Embryonic facial prominence (tissue), 1 donor: ENCODE data around the gene SHTN1.

ENCODE experiments used
- DNase-seq: peaks from one replicate; pipeline ENCODE4 v3.0.0-alpha.2; 2016; ENCODE audit errors: extremely low spot score

The SHTN1 gene

DNA sequence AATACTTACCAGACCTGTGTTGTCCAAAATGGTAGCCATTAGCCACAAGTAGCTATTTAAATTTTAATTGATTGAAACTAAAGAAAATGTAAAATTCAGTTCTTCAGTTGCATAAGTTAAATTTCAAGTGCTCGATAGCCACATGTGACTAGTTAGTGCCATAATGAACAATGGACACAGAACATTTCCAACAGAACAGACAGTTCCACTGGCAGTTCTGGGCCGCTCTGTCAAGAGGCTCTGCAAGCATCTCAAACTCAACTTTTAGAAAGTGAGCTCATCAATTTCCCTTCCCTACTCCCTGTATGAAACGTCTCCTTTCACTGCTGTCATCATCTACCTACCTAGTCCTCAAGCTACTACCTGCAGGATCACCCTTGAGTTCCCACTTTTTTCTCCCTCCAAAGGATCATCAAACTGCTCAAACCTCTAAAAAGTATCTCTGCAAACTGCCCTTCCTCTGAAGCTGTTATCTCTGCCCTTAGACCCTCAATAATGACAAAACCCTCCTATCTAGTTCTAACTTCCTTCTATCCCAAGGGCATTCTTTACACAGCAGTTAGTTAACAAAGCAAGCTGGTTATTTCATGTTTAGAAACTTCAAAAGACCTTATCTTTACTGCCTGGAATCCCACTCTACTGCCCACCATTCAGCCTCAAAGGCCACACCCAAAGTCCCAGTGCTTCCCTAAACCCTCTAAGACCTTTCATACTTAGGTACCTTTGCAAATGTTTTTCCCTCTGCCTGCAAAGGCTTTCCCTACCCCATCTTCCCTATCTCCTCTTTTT, 20.6 kb downstream of the SHTN1 start:
- no peak for DNase-seq

DNA sequence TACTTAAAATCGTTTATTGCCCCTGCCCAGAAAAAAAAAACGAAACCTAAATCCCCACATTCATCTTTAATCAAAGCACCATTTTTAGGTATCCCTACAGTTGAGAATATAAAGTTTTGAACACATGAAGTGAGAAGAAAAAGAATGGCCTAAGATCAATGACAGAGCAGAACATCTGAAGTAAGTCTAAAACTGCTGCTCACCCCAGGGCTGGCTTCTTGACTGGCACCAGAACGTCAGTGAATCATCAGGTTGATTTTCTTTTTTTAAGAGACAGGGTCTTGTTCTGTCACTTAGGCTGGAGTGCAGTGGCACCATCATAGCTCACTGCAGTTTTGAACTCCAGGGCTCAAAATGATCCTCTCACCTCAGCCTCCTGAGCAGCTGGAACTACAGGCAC, 24.9 kb downstream of the SHTN1 start:
- no peak for DNase-seq

DNA sequence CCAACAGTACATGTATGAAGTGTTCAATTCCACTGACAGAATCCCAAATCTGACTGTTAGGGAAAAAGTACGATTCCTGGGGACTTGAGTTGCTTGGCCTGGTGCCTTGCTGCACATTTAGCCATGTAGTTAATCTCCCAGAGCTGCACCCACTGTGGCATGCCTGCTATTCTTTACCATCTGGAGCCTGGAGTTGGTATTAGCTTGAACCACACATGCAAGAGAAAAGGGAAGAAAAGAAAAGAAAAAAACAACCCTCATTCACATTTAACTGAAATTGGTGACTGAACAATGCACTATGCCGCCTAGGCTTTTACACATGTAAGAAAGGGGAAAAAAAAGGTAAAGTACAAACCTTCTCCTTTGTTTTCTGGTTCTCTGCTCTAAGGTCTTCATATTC, 26.1 kb downstream of the SHTN1 start:
- no peak for DNase-seq

DNA sequence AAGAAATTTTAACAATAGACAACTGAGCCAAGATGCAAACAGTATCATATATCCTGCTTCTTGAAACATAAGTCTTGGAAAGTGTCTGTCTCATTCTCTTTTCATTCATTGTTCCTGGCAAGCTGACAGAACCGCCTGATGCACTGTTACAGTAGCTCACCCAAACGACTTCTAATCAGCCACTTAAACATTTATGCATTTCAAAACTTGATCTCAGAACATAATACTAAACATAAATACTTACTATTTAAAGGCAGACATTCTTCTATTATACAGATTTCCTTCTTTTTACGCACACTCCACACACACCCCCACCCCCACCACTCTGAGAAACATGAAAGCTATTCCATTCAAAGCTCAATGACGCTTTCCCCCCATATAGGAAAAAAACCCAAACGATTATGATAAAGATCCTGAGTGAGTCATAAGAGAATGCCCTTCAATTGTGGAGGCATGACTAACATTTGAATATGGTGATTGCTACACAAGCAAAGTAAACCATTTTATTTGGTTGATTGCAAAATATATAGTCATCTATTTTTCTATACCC, 30.5 kb downstream of the SHTN1 start:
- DNase-seq, result no peak

DNA sequence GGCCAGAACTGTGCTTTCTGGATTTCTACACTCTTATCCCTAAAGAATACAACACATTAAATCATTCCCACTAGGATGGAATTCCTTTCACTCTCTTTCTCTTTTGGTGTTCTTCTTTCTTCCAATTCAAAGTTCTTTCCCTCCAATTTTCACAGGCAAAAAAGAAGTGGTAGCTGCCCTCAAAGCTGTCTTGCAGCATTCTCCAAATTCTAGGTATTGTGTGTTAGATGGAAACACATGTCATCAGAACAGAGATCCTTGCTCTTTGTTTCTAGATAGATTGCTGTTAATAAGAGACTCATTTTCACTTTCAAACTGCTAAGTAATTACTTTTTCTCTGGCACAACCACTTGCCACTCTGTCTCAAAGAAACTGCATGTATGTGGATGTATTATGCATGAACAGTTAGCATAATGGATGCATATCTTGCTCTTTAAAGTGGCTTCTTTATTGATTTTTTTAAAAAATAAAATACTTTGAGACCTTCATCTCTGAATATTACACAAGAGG, 31.0 kb downstream of the SHTN1 start:
- no peak for DNase-seq

DNA sequence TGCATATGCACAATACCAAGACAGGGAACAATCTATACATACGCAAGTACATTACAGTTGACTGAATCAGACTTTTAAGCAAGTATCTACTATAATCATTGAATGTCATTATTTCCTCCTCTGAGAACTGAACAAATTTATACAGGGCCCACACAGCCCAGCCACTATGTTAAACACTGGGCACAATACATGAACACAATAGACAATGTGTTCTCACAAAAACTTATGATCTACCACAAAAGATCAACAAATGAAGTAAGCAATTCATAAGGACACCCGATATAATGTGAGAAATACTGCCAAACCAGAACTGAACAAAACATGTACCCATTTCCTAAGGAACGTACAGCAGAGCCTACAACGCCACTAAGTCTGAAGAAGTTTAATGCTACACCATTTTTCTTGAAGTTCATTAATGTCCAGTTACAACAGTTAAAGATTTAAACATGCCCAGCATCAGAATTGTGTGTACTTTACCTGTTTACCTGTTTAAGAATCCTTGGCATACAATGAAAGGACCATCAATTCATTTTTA, 31.5 kb downstream of the SHTN1 start:
- DNase-seq, result no peak

DNA sequence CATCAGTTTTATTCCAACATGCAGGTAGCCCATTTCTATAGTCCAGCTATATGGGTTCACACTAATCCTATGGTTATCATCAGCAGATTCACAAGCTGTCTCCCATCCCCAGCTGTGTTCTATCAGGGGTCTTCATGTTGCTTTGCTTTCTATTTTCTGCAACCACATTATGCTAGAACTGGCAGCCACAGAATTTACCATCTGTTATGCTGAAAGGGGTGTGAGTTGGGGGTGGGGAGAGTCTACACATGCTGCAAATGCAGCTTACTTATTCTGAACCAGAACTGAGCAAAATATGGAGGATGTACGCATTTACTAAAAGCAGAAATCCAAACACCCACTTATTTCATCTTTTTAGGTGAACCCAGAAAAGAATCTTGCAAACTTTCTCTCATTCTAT, 32.9 kb downstream of the SHTN1 start:
- DNase-seq, result no peak

DNA sequence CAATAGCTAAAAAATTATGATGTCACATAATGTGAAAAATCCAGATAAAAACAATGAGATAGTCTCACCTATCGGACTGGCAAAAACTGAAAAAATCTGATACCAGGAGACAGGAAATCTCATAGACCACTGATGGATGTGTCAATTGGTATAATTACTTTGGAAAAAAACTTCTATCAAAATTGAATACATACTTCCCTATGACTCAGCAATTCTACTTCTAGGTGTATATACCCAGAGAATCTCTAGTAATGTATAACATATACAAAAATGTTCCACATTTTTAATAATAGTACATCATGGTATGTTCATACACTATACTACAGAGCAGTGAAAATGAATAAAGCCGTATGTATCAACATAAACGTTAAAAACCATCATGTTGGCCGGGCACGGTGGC, 34.9 kb downstream of the SHTN1 start:
- DNase-seq, result no peak

DNA sequence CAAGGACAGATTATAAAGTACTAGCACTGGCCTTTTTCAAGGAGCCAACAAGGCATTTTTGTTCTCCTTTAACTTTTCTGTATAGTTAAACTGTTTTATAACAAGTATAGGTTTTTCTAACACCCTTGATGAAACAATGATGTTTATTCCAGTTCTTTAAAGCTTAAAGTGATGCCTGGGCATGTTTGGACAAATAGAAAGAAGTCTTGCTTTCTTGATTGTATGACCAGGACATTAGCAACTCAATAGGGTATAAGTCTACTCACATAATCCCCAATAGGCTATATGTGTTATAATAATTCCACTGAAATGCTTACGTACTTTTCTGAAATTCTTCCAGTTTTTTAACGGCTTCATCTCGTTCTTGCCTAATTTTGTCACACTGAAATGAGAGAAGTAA, 36.7 kb downstream of the SHTN1 start:
- no peak for DNase-seq

DNA sequence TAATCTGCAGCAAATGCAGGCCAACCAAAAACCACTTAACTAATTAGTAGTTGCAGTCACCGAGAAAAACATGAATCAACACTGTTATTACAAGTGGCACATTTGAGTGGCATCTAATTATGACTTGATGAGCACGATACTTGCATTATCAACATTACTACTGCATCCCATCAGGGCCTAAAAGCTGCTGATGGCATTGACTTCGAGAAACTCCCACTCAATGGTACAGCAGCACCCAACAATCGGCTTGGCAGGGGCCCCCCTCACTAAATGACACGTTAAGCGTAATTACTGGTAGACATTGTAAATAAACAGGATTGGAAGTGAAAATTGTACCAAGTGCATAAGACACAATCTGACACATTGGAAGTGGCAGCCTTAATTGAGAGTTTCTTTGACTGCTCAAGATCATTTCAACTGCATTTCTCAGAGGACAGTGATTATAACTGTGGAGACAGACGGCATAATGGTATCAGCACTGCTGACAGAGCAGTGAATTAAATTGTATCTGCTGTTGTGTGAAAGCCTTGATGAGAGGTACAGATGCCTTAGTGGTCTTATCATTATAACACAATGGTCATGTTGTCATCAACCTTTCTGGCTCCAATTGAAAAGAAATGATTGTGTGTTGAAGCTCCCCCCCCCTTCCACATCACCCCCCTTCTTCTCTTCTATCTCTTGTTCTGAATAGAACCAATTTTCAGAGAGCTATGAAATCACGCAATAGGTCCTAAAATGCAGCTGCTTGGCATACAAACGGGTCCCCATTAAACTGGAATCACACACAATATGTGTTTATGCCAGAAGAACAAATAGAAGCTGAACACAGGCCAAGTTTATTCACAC, 43.4 kb downstream of the SHTN1 start:
- no peak for DNase-seq

DNA sequence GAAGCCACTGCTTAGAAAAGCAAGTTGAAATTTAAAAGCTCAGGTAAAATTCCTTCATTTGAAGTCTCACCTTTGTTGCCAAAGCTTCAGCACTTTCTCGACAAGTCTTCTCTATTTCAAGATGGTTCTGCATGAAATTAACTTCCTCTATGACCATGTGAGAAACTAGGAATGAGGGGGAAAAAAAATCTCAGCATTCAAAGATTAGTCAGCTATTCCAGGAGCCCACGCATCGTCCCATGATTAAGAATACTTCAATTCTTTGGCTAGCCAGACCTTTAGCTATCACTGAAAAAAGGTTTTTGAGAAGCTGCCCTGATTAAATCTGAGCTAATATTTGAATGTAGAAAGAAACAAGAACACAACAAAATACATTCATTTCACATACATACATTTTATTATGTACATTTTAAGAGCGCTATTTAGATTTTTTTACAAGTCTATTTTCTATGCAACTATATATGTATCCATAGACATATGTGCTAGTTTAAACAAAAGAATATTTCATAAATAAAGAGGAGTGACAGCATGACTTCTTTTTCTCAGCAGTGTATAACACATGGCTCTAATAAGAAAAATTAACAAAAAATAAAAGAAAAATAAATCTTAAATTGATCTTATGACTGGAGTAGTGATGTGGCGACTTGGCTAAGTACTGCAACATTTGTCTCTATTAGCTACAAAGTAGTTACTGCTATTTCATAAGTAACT, 44.8 kb downstream of the SHTN1 start:
- DNase-seq, result no peak

DNA sequence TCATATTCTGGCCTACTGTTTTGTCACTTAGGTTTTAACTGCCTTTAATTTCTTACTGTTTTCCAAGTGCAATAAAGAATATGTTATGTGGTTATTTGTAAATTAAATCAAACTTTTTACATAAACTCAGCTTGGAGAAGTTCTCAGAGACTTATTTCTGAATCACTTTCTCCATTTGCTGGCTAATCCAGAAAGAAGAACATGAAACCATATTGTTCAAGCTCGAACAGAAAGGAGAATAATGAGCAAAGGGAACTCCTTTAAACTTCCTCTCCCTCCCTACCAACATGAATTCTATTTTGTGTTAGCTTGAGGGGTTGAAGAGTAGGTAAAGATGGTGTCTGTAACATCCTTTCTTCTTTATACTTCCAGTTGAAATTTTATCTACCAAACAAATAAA, 52.3 kb downstream of the SHTN1 start:
- no peak for DNase-seq

DNA sequence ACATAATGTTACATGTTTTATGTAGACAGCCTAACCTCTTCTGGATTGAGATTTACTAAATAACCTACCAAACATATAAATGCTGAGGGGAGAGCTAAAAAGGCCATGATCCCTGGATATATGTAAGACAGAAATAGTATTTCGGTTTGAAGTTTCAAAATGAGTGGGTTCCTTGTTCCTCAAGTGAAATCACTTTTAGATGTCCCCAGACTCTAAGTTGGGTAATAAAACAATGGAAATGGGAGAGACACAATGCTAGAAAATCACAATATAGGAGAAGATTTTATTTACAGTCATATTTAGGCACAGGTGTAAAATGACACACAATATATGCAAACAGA, 56.5 kb downstream of the SHTN1 start:
- no peak for DNase-seq

DNA sequence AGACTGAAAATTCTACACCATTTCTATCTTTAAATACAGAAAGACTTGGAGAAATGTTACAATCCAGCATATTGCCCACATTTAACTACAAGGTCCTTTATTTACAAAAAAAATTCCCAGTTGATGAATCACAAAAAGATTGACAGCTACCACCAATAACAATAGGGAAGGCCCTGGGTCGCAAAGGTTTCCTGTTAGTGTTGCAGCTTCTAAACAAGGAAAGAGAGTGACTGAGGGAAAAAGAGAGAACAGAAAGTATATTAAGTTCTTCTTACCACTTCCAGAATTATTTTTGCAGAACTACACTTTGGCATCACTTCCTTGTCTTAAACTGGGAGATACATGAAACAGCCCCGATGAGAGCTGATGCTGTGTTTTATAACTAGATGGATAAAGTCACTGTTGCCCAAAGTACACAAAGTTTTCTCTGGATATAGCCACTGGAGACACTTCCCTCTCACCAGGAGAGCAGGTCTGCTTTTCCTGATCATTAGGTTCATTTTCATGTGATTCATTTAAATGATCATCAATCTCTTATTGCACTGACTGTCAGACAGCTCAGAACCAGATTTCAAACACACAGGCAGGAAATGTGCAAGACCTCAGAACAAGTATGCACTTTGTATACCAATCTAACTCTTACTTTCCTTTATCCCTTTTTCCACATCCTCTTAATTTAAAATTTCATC, 57.0 kb downstream of the SHTN1 start:
- DNase-seq, result no peak

DNA sequence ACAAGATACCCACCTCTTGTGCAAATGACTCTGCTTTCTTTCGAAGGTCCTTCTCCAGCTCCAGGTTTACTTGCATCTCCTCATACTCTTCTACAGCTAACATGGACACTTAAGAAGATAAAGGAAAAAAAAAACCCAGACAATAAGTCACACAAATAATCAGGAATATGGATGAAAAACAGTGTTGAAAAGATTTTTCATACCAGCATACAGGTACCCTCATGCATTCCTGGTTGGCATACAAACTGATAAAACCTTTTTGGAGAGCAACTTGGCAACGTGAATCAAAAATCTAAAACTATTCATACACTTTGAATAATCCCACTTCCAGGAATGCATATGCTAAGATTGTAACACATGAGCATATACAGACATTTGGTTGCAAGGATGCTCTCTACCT, 60.1 kb downstream of the SHTN1 start:
- no peak for DNase-seq

DNA sequence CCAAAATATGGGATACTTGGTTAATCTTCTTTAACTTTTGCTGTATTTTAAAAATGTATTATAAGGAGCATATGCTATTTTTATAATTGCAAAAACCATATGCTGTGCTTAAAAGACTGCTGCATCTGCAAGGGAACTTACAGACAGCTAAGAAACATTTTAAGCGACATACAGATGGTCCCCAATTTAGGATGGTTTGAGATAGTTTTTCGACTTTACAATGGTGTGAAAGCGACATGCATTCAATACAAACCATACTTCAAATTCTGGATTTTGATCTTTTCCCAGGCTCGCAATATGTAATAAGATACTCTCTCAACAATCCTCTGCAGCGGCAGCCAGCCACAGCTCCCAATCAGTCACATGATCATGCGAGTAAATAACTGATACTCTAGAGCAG, 73.2 kb downstream of the SHTN1 start:
- no peak for DNase-seq

DNA sequence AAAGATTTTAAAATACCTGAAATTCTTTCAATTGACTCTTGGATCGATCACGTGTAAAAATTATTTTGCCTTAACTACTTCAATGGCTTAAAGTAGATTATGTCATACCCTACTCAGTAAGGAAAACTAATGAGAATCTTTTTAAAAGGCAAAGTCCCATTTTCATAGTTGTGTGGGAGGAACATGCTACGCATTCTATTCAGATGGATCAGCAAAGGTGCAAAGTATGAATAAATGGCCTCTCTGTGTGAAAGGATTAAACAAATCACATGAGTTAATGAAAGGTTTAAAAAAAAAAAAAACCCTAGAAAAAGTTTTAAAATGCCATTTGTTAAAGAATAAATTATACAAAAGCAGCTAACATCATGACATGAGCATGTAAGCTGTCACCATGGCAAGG, 78.6 kb downstream of the SHTN1 start:
- DNase-seq, result no peak

DNA sequence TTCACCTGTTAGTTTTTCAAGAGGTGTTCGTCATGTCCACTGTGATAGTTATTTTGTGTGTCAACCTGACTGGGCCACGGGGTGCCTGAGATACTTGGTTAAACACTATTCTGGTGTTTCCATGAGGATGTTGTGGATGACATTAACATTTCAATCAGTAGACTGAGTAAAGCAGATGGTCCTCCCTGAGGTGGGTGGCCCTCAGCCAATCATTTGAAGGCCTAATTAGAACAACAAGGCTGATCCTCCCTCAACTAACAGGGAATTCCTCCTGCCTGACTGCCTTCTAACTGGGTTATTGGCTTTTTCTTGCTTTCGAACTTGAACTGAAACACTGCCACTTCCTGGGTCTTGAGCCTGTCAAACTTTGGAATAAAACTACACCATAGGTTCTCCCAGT, 79.9 kb downstream of the SHTN1 start:
- DNase-seq, result no peak

DNA sequence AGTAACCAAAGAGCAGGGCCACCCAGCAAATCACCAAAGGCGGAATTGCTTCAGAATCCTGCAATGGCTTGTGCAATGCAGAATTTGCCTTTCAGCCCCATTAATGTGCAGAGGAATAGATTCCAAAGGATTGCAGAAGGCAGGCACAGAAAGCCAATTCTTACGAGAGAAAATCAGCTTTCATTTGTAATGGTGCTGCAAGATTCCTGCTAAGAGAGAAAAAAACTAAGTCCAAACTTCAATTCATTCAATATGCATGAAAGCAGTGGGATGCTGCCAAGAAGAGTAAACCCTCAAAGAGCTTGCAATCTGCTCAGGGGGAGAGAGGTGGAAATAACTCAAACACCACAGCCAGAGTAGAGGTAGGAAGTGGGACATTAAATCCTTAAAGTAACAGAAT, 85.3 kb downstream of the SHTN1 start:
- no peak for DNase-seq

DNA sequence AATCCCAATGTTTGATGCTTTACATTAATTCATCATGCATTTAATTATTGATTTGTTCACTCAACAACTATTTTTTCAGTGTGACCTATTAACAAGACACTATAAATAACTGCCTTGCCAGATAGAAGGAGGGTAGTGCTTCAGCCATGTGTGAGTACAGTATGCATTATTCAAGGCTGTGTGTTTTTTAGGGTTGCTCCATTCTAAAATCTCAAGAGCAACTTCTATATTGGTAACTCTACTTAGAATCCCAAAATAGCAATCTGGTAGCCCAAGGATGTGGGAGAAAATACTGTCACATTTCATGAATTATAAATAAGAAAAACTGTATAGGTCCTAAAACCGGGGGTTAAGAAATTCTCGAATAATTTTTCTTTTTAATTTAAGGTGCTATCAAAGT, 85.8 kb downstream of the SHTN1 start:
- no peak for DNase-seq

DNA sequence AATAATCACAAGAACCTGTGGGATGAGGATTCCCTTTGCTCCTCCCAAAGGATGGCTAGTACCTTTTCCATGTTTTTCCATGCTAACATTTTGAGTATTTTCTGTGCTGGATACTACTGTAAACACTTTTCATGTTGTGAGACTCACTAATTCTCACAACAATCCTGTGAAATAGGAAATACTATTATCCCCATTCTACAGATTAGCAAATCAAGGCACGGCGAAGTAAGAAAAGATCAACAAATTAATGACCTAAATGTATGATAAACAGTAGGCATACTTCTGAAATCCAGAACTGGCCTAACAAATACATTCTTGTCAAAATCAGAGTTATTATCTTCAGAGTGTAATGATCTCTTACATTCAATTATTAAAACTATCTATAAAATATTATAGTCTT, 86.4 kb downstream of the SHTN1 start:
- DNase-seq, result no peak
